ENCODE measurements around the gene CPNE2.

Gene CPNE2

DNA sequence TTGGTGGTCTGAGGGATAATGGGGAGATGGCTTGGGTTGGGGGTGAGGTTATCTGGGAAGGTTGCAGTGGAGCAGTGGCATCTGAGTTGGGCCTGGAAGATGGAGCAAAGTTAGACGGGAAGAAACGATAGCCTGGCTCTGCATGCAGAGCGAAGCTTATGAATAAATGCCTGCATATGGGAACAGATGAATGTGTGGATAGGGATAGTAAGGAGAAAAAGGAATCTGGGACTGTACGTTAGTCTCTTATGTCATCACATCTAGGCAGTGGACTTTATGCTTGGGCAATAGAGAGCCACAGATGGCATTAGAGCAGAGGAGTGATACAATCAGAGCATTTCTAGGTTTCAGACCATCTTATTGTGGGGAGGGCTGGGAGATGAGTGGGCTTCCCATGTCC lies 33.0 kb downstream of the CPNE2 start:
- Histone ChIP-seq H2BK15ac (ENCODE audit: low read depth, poor library complexity, severe bottlenecking) (no peak overlapping the region), H4K8ac (ENCODE audit: low read length) (no peak overlapping the region), H3K27me3 (ENCODE audit: control insufficient read depth in 1 of 2, insufficient read depth in 1 of 2, low read length in 2 of 2) (no peaks in the 10 kb centered on the region), H3K4me1 (ENCODE audit: control insufficient read depth, insufficient read depth, low read depth, low read length) (peaks cover 7% of the 10 kb centered on the region), H3K4me2 (ENCODE audit: low read length, poor library complexity, severe bottlenecking) (no peak overlapping the region), H3K9ac (ENCODE audit: low read length) (no peak overlapping the region), H3K27ac (ENCODE audit: low read length, poor library complexity, severe bottlenecking) (no peak overlapping the region), H3K18ac (ENCODE audit: low read depth in 1 of 2, low read length in 2 of 2) (no peak overlapping the region), H3K9me3 (ENCODE audit: control insufficient read depth, low read length) (no peaks in the 10 kb centered on the region), H3K23ac (ENCODE audit: low read length in 2 of 2) (no peak overlapping the region), H2BK12ac (ENCODE audit: low read length in 2 of 2) (no peak overlapping the region), H3K4ac (ENCODE audit: low read depth in 1 of 2, low read length in 2 of 2) (no peak overlapping the region), H2AFZ (ENCODE audit: low read depth, low read length) (no peak overlapping the region), H2BK5ac (ENCODE audit: low read depth, low read length, poor library complexity, severe bottlenecking) (no peak overlapping the region), H3K36me3 (ENCODE audit: control insufficient read depth in 1 of 2, insufficient read depth in 2 of 2, low read depth in 1 of 2, low read length in 2 of 2) (peaks cover 5 to 30% of the 10 kb centered on the region in 2 experiments), H2AK5ac (ENCODE audit: low read length, severe bottlenecking) (no peak overlapping the region), H4K91ac (ENCODE audit: low read length) (no peak overlapping the region), H3K14ac (ENCODE audit: low read length in 2 of 2) (no peak overlapping the region), H3K79me1 (replicated peaks; ENCODE audit: low read length, poor library complexity, severe bottlenecking) (no peaks in the 10 kb centered on the region), H2BK120ac (ENCODE audit: low read depth, low read length) (no peak overlapping the region), H3K4me3 (ENCODE audit: insufficient read depth in 1 of 2, low read depth in 1 of 2, low read length in 2 of 2) (no peak overlapping the region)
- WGBS, result 82% methylated on average over 4 of the region's 4 CpGs
- DNase-seq, result no peak

DNA sequence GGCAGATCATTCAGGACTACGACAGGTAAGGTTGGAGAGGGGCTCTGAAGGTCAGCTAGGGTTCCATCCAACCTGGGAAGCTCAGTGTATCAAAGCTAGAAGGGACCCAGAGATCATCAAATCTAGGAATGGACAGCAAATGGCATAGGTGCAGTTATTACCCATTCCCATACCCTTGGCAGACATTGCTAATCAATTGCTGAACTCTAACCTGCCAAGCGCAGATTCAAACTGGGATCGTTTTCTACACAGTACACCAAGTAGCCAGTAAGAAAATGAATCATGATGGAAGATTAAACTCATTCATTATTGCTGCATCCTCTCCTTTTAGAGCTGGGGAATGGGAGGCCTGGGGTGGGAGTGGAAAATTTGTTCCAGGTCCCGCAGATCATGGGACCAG lies 33.6 kb downstream of the CPNE2 start:
- no peak overlapping the region for H2BK12ac ChIP-seq (ENCODE audit: low read length in 2 of 2)
- no peak overlapping the region for H2BK5ac ChIP-seq (ENCODE audit: low read depth, low read length, poor library complexity, severe bottlenecking)
- no peak overlapping the region for H3K9ac ChIP-seq (ENCODE audit: low read length)
- H3K4me1 ChIP-seq (ENCODE audit: control insufficient read depth, insufficient read depth, low read depth, low read length), result peaks cover 7% of the 10 kb centered on the region
- H3K9me3 ChIP-seq (ENCODE audit: control insufficient read depth, low read length), result no peaks in the 10 kb centered on the region
- no peaks in the 10 kb centered on the region for H3K27me3 ChIP-seq (ENCODE audit: control insufficient read depth in 1 of 2, insufficient read depth in 1 of 2, low read length in 2 of 2)
- 95% methylated on average over 3 of the region's 4 CpGs for WGBS
- no peak overlapping the region for H4K8ac ChIP-seq (ENCODE audit: low read length)
- no peak overlapping the region for H3K23ac ChIP-seq (ENCODE audit: low read length in 2 of 2)
- no peak overlapping the region for H2BK120ac ChIP-seq (ENCODE audit: low read depth, low read length)
- no peak overlapping the region for H4K91ac ChIP-seq (ENCODE audit: low read length)
- no peak for DNase-seq
- no peak overlapping the region for H3K4me2 ChIP-seq (ENCODE audit: low read length, poor library complexity, severe bottlenecking)
- H3K18ac ChIP-seq (ENCODE audit: low read depth in 1 of 2, low read length in 2 of 2), result no peak overlapping the region
- peaks cover 5 to 28% of the 10 kb centered on the region in 2 experiments for H3K36me3 ChIP-seq (ENCODE audit: control insufficient read depth in 1 of 2, insufficient read depth in 2 of 2, low read depth in 1 of 2, low read length in 2 of 2)
- no peaks in the 10 kb centered on the region for H3K79me1 ChIP-seq (replicated peaks; ENCODE audit: low read length, poor library complexity, severe bottlenecking)
- H3K27ac ChIP-seq (ENCODE audit: low read length, poor library complexity, severe bottlenecking), result no peak overlapping the region
- no peak overlapping the region for H2BK15ac ChIP-seq (ENCODE audit: low read depth, poor library complexity, severe bottlenecking)
- H3K4me3 ChIP-seq (ENCODE audit: insufficient read depth in 1 of 2, low read depth in 1 of 2, low read length in 2 of 2), result no peak overlapping the region
- H3K4ac ChIP-seq (ENCODE audit: low read depth in 1 of 2, low read length in 2 of 2), result no peak overlapping the region
- no peak overlapping the region for H2AFZ ChIP-seq (ENCODE audit: low read depth, low read length)
- H2AK5ac ChIP-seq (ENCODE audit: low read length, severe bottlenecking), result no peak overlapping the region
- no peak overlapping the region for H3K14ac ChIP-seq (ENCODE audit: low read length in 2 of 2)

DNA sequence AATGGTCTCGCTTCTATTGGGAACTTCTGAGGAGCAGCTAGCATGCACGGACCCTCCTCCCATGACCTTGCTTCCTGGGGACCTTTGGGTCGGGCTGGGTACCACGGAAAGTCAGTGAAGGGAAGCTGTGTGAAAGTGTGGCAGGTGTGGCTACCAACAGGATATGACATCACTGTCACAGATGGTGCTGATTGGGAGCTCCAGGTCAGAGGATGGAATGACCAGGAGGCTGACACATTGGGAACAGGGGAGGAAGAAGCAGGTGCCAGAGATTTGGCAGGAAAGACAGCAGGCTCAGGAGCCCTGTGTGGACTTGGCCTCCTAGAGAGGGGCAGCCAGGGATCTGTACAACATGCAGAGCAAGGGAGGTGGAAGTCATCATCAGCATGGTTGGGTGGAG lies 34.0 kb downstream of the CPNE2 start:
- H2BK15ac ChIP-seq (ENCODE audit: low read depth, poor library complexity, severe bottlenecking), result no peak overlapping the region
- no peak overlapping the region for H4K8ac ChIP-seq (ENCODE audit: low read length)
- no peak overlapping the region for H3K18ac ChIP-seq (ENCODE audit: low read depth in 1 of 2, low read length in 2 of 2)
- no peak for DNase-seq
- H3K9ac ChIP-seq (ENCODE audit: low read length), result no peak overlapping the region
- H3K23ac ChIP-seq (ENCODE audit: low read length in 2 of 2), result no peak overlapping the region
- H2AFZ ChIP-seq (ENCODE audit: low read depth, low read length), result no peak overlapping the region
- no peak overlapping the region for H2BK12ac ChIP-seq (ENCODE audit: low read length in 2 of 2)
- no peaks in the 10 kb centered on the region for H3K9me3 ChIP-seq (ENCODE audit: control insufficient read depth, low read length)
- WGBS, result 97% methylated on average over 4 of the region's 4 CpGs
- no peak overlapping the region for H3K4me2 ChIP-seq (ENCODE audit: low read length, poor library complexity, severe bottlenecking)
- no peak overlapping the region for H3K14ac ChIP-seq (ENCODE audit: low read length in 2 of 2)
- no peak overlapping the region for H2BK120ac ChIP-seq (ENCODE audit: low read depth, low read length)
- no peak overlapping the region for H2AK5ac ChIP-seq (ENCODE audit: low read length, severe bottlenecking)
- H3K79me1 ChIP-seq (replicated peaks; ENCODE audit: low read length, poor library complexity, severe bottlenecking), result no peaks in the 10 kb centered on the region
- no peak overlapping the region for H3K27ac ChIP-seq (ENCODE audit: low read length, poor library complexity, severe bottlenecking)
- H2BK5ac ChIP-seq (ENCODE audit: low read depth, low read length, poor library complexity, severe bottlenecking), result no peak overlapping the region
- H3K4me1 ChIP-seq (ENCODE audit: control insufficient read depth, insufficient read depth, low read depth, low read length), result peaks cover 7% of the 10 kb centered on the region
- no peaks in the 10 kb centered on the region for H3K27me3 ChIP-seq (ENCODE audit: control insufficient read depth in 1 of 2, insufficient read depth in 1 of 2, low read length in 2 of 2)
- no peak overlapping the region for H3K4ac ChIP-seq (ENCODE audit: low read depth in 1 of 2, low read length in 2 of 2)
- H3K36me3 ChIP-seq (ENCODE audit: control insufficient read depth in 1 of 2, insufficient read depth in 2 of 2, low read depth in 1 of 2, low read length in 2 of 2), result peaks cover 5 to 23% of the 10 kb centered on the region in 2 experiments
- no peak overlapping the region for H3K4me3 ChIP-seq (ENCODE audit: insufficient read depth in 1 of 2, low read depth in 1 of 2, low read length in 2 of 2)
- no peak overlapping the region for H4K91ac ChIP-seq (ENCODE audit: low read length)

DNA sequence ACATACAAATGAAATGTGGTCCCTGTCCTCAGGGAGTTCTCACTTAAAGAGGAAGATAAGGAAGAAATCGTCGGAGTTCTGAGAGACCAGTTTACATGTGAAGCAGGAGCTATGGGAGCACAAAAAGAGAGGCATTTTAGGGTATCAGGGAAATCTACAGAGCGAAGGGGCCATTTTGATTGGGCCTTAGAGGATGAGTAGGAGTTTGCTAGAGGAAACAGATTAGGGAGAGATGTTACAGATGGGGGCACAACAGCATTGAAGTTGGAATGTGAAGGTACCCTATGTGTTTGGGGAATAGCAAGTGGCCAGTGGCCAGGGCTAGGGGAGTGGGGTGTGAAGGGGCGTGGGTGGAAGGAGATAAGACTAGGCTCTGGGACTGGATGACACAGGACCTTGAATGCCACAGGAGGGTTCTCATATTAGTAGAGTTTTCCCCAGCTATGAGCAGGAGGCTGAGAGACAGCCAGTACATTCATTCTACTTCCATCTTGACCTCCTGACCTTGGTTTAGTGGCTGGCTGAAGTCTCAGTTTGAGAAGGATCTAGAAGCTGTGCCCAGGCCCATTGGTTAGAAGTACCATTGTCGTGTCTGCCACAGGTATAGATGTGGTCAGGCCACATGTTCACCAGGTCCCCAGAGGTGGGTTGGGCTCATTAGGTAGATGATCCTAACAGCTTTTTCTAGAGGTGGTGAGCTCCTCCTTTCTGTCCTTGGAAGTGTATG lies 34.8 kb downstream of the CPNE2 start:
- Histone ChIP-seq H3K4me3 (ENCODE audit: insufficient read depth in 1 of 2, low read depth in 1 of 2, low read length in 2 of 2) (no peak overlapping the region), H3K9me3 (ENCODE audit: control insufficient read depth, low read length) (no peaks in the 10 kb centered on the region), H3K4me2 (ENCODE audit: low read length, poor library complexity, severe bottlenecking) (no peak overlapping the region), H2AFZ (ENCODE audit: low read depth, low read length) (no peak overlapping the region), H3K18ac (ENCODE audit: low read depth in 1 of 2, low read length in 2 of 2) (no peak overlapping the region), H3K9ac (ENCODE audit: low read length) (no peak overlapping the region), H2BK5ac (ENCODE audit: low read depth, low read length, poor library complexity, severe bottlenecking) (no peak overlapping the region), H3K36me3 (ENCODE audit: control insufficient read depth in 1 of 2, insufficient read depth in 2 of 2, low read depth in 1 of 2, low read length in 2 of 2) (peaks cover 0 to 16% of the 10 kb centered on the region in 2 experiments), H2BK12ac (ENCODE audit: low read length in 2 of 2) (no peak overlapping the region), H4K91ac (ENCODE audit: low read length) (no peak overlapping the region), H2BK15ac (ENCODE audit: low read depth, poor library complexity, severe bottlenecking) (no peak overlapping the region), H3K4ac (ENCODE audit: low read depth in 1 of 2, low read length in 2 of 2) (no peak overlapping the region), H3K79me1 (replicated peaks; ENCODE audit: low read length, poor library complexity, severe bottlenecking) (no peaks in the 10 kb centered on the region), H2BK120ac (ENCODE audit: low read depth, low read length) (no peak overlapping the region), H3K23ac (ENCODE audit: low read length in 2 of 2) (no peak overlapping the region), H4K8ac (ENCODE audit: low read length) (no peak overlapping the region), H2AK5ac (ENCODE audit: low read length, severe bottlenecking) (no peak overlapping the region), H3K27me3 (ENCODE audit: control insufficient read depth in 1 of 2, insufficient read depth in 1 of 2, low read length in 2 of 2) (no peaks in the 10 kb centered on the region), H3K14ac (ENCODE audit: low read length in 2 of 2) (no peak overlapping the region), H3K4me1 (ENCODE audit: control insufficient read depth, insufficient read depth, low read depth, low read length) (peaks cover 7% of the 10 kb centered on the region), H3K27ac (ENCODE audit: low read length, poor library complexity, severe bottlenecking) (no peak overlapping the region)
- WGBS, result 91% methylated on average over 4 of the region's 5 CpGs
- no peak for DNase-seq
